AG09319 (cell line): ENCODE measurements around the gene CNNM2.
"Not testable (repeated sequence)": the region's sequence is repeated elsewhere in the genome, so short reads cannot be mapped to it uniquely, and the experiment has no call there.

ENCODE experiments used
- DNase-seq: peaks from one replicate; pipeline ENCODE4 v3.0.0-alpha.2; 2010; ENCODE audit warnings: low read depth; ENCODE audit errors: extremely low read depth
- CTCF ChIP-seq: IDR thresholded peaks from 2 replicates; pipeline ENCODE4 v1.5.1; 2011; ENCODE audit warnings: low read depth, mild to moderate bottlenecking, inconsistent platforms, low read length, moderate library complexity

The CNNM2 gene

GRCh38 chr10:103120977-103121735, 203.1 kb downstream of the CNNM2 start:
- no peak for DNase-seq
- no peak for TF ChIP-seq CTCF

GRCh38 chr10:103123282-103124024, 205.4 kb downstream of the CNNM2 start:
- TF ChIP-seq CTCF = no peak
- no peak for DNase-seq

GRCh38 chr10:103124420-103125096, 206.5 kb downstream of the CNNM2 start:
- no peak for DNase-seq
- TF ChIP-seq CTCF = no peak

GRCh38 chr10:103125323-103126267, 207.5 kb downstream of the CNNM2 start:
- DNase-seq = no peak
- no peak for TF ChIP-seq CTCF

- DNase-seq = no peak
- no peak for TF ChIP-seq CTCF
Observed at GRCh38 chr10:103127241-103127640, 209.1 kb downstream of the CNNM2 start.

- not testable (repeated sequence) for DNase-seq
Observed at GRCh38 chr10:103130180-103130579, 212.1 kb downstream of the CNNM2 start.

- DNase-seq = no peak
- TF ChIP-seq CTCF = no peak
Observed at GRCh38 chr10:103130910-103131309, 212.8 kb downstream of the CNNM2 start.

GRCh38 chr10:103135168-103135567, 217.1 kb downstream of the CNNM2 start:
- not testable (repeated sequence) for DNase-seq
